ENCODE results near the gene BTBD17.

BTBD17 gene

GRCh38 chr17:74361230-74362068 is at the start of gene BTBD17:
Gene BTBD17 (minus strand): TSS chr17:74361868. CDS start chr17:74361819, 49 bp downstream.
- TF ChIP-seq RAD21 (IDR thresholded peaks at IDR 0.05; ENCODE audit: low read depth) (peak; percentile 66), CREB1 (IDR thresholded peaks at IDR 0.05; ENCODE audit: low read depth) (no peak), NFIC (IDR thresholded peaks at IDR 0.05) (0 out of 2 replicates have a peak, but pooled peaks have one; percentile 16)

- TF ChIP-seq FOXM1 (IDR thresholded peaks at IDR 0.05; ENCODE audit: borderline replicate concordance, low read depth) (no peak), EGR1 (IDR thresholded peaks at IDR 0.05) (no peak), CREB1 (IDR thresholded peaks at IDR 0.05; ENCODE audit: low read depth) (no peak), USF1 (IDR thresholded peaks at IDR 0.05) (no peak), NFIC (IDR thresholded peaks at IDR 0.05) (no peak), CEBPB (IDR thresholded peaks at IDR 0.05) (no peak), RAD21 (IDR thresholded peaks at IDR 0.05; ENCODE audit: low read depth) (no peak), REST (IDR thresholded peaks at IDR 0.05; ENCODE audit: low read depth) (no peak), TCF12 (IDR thresholded peaks at IDR 0.05; ENCODE audit: low read depth) (no peak), MAX (IDR thresholded peaks at IDR 0.05) (no peak), YY1 (IDR thresholded peaks at IDR 0.05; ENCODE audit: low read depth) (no peak), TEAD4 (IDR thresholded peaks at IDR 0.05) (no peak), TAF1 (IDR thresholded peaks at IDR 0.05; ENCODE audit: low read depth) (no peak), ZBTB7A (IDR thresholded peaks at IDR 0.05; ENCODE audit: low read depth) (no peak), EP300 (IDR thresholded peaks at IDR 0.05; ENCODE audit: borderline replicate concordance) (no peak)
Observed at GRCh38 chr17:74410001-74410443, 48.4 kb upstream of the BTBD17 start.

- no peak for TF ChIP-seq EP300 (IDR thresholded peaks at IDR 0.05; ENCODE audit: borderline replicate concordance)
- no peak for TF ChIP-seq YY1 (IDR thresholded peaks at IDR 0.05; ENCODE audit: low read depth)
- no peak for TF ChIP-seq CEBPB (IDR thresholded peaks at IDR 0.05)
Observed at GRCh38 chr17:74408815-74409214, 47.1 kb upstream of the BTBD17 start.

- TF ChIP-seq MAX (IDR thresholded peaks at IDR 0.05) (no peak), ZBTB7A (IDR thresholded peaks at IDR 0.05; ENCODE audit: low read depth) (no peak), FOXM1 (IDR thresholded peaks at IDR 0.05; ENCODE audit: borderline replicate concordance, low read depth) (no peak), NFIC (IDR thresholded peaks at IDR 0.05) (no peak), TAF1 (IDR thresholded peaks at IDR 0.05; ENCODE audit: low read depth) (no peak), TCF12 (IDR thresholded peaks at IDR 0.05; ENCODE audit: low read depth) (no peak), EGR1 (IDR thresholded peaks at IDR 0.05) (no peak), CEBPB (IDR thresholded peaks at IDR 0.05) (no peak), RAD21 (IDR thresholded peaks at IDR 0.05; ENCODE audit: low read depth) (no peak), TEAD4 (IDR thresholded peaks at IDR 0.05) (no peak), EP300 (IDR thresholded peaks at IDR 0.05; ENCODE audit: borderline replicate concordance) (no peak), CREB1 (IDR thresholded peaks at IDR 0.05; ENCODE audit: low read depth) (no peak), USF1 (IDR thresholded peaks at IDR 0.05) (no peak), REST (IDR thresholded peaks at IDR 0.05; ENCODE audit: low read depth) (no peak), YY1 (IDR thresholded peaks at IDR 0.05; ENCODE audit: low read depth) (no peak)
Observed at GRCh38 chr17:74408262-74408661, 46.6 kb upstream of the BTBD17 start.

- TF ChIP-seq USF1 (IDR thresholded peaks at IDR 0.05) = no peak
- TF ChIP-seq EP300 (IDR thresholded peaks at IDR 0.05; ENCODE audit: borderline replicate concordance) = no peak
- TF ChIP-seq YY1 (IDR thresholded peaks at IDR 0.05; ENCODE audit: low read depth) = no peak
- TF ChIP-seq TCF12 (IDR thresholded peaks at IDR 0.05; ENCODE audit: low read depth) = no peak
- no peak for TF ChIP-seq TEAD4 (IDR thresholded peaks at IDR 0.05)
- no peak for TF ChIP-seq TAF1 (IDR thresholded peaks at IDR 0.05; ENCODE audit: low read depth)
- no peak for TF ChIP-seq CEBPB (IDR thresholded peaks at IDR 0.05)
- no peak for TF ChIP-seq CREB1 (IDR thresholded peaks at IDR 0.05; ENCODE audit: low read depth)
- no peak for TF ChIP-seq ZBTB7A (IDR thresholded peaks at IDR 0.05; ENCODE audit: low read depth)
- TF ChIP-seq EGR1 (IDR thresholded peaks at IDR 0.05) = no peak
Observed at GRCh38 chr17:74407384-74407783, 45.7 kb upstream of the BTBD17 start.

All from Ishikawa (cell line).